Cardiac muscle cell (in vitro differentiated cells and primary cell): ENCODE results near the gene ITGB8. TPM values are rescaled to one million over a fixed set of nuclear protein-coding genes. Genes with fewer than 3 reads are reported as not detected.

Experiments
- DNase-seq, 2 donors: peaks; one replicate each; pipeline versions ENCODE4 v3.0.0 to v3.0.0-alpha.2; 2010 to 2017; ENCODE audit warnings: low read depth in 1 of 2, low spot score in 1 of 2
- H3K27ac ChIP-seq: fragments of 200-600 bp; sonication (generic); 2 replicates; pipeline ENCODE4 v1.5.1; 2016
- H3K27me3 ChIP-seq: fragments of 200-600 bp; sonication (generic); 2 replicates; pipeline ENCODE4 v1.6.0; 2016; ENCODE audit warnings: control low read depth
- H3K36me3 ChIP-seq: fragments of 200-600 bp; sonication (generic); 2 replicates; pipeline ENCODE4 v1.5.1; 2016; ENCODE audit warnings: control low read depth
- H3K4me1 ChIP-seq: fragments of 200-600 bp; sonication (generic); 2 replicates; pipeline ENCODE4 v1.8.1; 2017; ENCODE audit warnings: low read depth, mild to moderate bottlenecking, mixed run types
- H3K4me3 ChIP-seq: fragments of 200-600 bp; sonication (generic); 2 replicates; pipeline ENCODE4 v1.5.1; 2016; ENCODE audit warnings: mild to moderate bottlenecking
- H3K9me3 ChIP-seq: fragments of 200-600 bp; sonication (generic); 2 replicates; pipeline ENCODE4 v1.5.1; 2017; ENCODE audit warnings: low read depth, mild to moderate bottlenecking, control low read depth
- polyA plus RNA-seq: library from polyadenylated mRNA; unstranded; fragments of >200 nt; fragmentation: Nextera tagmentation; extraction: Ambion mirVana; gene quantifications from 2 replicates; pipeline ENCODE4 v1.2.1, GENCODE V29; 2016
- total RNA-seq: library from RNA; depleted of rRNA; stranded (reverse); fragments of >200 nt; gene quantifications from 2 replicates; pipeline ENCODE4 v1.2.3, GENCODE V29; 2016
- TF ChIP-seq, protein P1 (sequence below): IDR thresholded peaks from 2 replicates; pipeline ENCODE4 v1.5.1; 2012; ENCODE audit warnings: low read depth, mild to moderate bottlenecking, low read length

The ITGB8 gene
- total and polyA plus RNA-seq, 2 experiments from 2014 or later: 0.34 to 2.0 TPM

DNA sequence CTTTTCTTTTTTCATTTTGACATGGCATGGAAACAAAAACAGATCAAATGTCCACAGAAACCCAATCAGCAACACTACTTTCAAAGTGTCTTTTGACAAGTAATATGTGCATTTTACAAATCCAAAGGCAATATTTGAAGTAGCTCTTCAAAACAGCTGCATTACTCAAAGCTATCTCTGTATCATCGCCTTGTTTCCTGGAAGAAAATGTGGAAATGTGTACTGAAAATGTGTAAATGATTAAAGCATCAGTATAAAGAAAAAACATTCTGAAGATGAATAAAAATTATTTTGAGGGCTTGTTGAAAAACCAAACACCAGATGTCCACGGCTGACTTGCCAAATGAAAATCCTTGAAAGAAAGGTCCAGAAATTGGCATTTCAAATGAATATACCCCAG lies 16.5 kb upstream of the ITGB8 start:
- Histone ChIP-seq H3K9me3 (no peaks in the 10 kb centered on the region), H3K27me3 (no peaks in the 10 kb centered on the region), H3K4me1 (no peaks in the 10 kb centered on the region), H3K27ac (no peak overlapping the region), H3K36me3 (no peaks in the 10 kb centered on the region), H3K4me3 (no peak overlapping the region)
- no peak for DNase-seq
- TF ChIP-seq, protein P1, sequence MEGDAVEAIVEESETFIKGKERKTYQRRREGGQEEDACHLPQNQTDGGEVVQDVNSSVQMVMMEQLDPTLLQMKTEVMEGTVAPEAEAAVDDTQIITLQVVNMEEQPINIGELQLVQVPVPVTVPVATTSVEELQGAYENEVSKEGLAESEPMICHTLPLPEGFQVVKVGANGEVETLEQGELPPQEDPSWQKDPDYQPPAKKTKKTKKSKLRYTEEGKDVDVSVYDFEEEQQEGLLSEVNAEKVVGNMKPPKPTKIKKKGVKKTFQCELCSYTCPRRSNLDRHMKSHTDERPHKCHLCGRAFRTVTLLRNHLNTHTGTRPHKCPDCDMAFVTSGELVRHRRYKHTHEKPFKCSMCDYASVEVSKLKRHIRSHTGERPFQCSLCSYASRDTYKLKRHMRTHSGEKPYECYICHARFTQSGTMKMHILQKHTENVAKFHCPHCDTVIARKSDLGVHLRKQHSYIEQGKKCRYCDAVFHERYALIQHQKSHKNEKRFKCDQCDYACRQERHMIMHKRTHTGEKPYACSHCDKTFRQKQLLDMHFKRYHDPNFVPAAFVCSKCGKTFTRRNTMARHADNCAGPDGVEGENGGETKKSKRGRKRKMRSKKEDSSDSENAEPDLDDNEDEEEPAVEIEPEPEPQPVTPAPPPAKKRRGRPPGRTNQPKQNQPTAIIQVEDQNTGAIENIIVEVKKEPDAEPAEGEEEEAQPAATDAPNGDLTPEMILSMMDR: no peak

DNA sequence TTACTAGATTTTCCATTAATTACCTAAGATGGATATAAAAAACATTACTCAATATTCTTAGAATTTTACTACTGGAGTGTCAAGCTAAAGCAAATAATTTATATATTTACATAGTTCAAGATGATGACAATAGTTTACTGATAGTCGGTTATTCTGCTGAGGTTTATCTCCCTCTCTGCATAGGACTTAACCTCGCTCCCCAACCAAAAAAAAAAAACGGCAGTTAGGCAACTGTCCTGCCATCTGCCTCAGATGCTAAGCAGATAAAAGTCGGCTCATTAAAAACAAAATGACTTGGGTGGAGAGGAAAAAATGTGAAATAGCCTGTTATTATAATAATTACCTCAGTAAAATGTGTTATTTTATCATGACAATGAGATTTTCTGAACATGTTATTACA lies 14.0 kb upstream of the ITGB8 start:
- TF ChIP-seq, protein P1: no peak
- no peak overlapping the region for H3K4me3 ChIP-seq
- no peaks in the 10 kb centered on the region for H3K4me1 ChIP-seq

DNA sequence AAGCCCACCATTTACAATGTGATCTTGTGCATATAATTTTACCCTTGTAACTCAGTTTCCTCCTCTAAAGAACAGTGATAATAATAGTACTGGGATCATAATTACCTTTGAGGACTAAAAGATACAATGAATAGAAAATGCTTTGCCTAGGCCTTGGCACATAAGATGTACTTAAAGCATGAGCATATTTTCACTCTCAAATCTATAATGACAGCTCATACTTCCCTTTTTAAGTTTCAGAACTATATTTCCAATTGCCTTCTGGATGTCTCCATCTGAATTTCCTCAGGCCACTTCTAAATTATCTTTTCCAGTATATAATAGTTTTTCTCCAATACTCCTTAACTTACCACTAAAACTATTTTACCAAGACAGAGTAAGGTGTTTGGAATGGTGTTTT lies 13.3 kb upstream of the ITGB8 start:
- Histone ChIP-seq H3K4me1 (no peaks in the 10 kb centered on the region), H3K36me3 (no peaks in the 10 kb centered on the region), H3K27ac (no peak overlapping the region), H3K4me3 (no peak overlapping the region), H3K27me3 (no peaks in the 10 kb centered on the region), H3K9me3 (no peaks in the 10 kb centered on the region)
- TF ChIP-seq, protein P1: no peak
- DNase-seq: no peak

More for the DNA sequence above, 14.0 kb upstream of the ITGB8 start:
- no peak overlapping the region for H3K27ac ChIP-seq
- no peaks in the 10 kb centered on the region for H3K36me3 ChIP-seq
- no peaks in the 10 kb centered on the region for H3K27me3 ChIP-seq
- no peak for DNase-seq
- no peaks in the 10 kb centered on the region for H3K9me3 ChIP-seq

DNA sequence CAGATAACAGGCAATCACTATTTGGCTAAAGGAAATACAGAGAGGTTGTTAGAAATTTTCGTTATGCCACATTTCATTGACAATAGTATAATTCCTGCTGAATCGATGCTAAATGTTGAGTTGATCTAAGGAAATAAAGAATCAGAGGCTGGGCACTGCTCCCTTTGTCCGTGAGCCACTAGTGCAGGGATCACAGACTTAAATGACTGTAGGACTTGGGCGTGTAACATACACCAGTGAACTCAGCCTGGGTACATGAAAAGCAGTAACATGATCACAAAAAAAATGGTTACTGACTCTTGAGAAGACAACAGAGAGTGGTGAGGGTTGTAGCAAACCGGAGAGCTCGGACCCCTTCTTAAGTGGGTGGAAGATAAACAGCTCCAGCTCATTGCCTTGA lies 11.8 kb upstream of the ITGB8 start:
- no peak overlapping the region for H3K27ac ChIP-seq

DNA sequence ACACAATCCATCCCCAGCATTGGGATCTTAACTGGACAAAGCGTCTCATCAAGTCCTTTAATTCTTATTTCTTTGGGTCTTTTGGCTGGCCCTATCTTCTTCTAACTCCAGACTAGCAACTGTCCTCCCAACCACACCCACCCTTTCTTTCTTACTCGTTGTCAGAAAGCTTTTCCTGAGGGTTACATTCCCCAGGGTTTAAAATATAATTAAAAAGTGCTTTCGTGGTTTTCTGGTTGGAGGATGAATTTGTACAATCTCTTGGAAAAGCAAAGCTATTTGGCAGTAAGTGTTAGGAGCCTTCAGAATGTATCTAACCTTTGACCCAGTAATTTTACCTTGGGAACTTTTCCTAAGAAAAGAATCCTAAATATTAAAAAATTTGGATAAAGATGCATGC lies 10.4 kb upstream of the ITGB8 start:
- Histone ChIP-seq H3K27me3 (no peaks in the 10 kb centered on the region), H3K9me3 (no peaks in the 10 kb centered on the region), H3K4me1 (no peaks in the 10 kb centered on the region), H3K36me3 (no peaks in the 10 kb centered on the region), H3K27ac (no peak overlapping the region), H3K4me3 (no peak overlapping the region)
- no peak for DNase-seq
- TF ChIP-seq, protein P1: no peak

More for the DNA sequence above, 11.8 kb upstream of the ITGB8 start:
- no peaks in the 10 kb centered on the region for H3K27me3 ChIP-seq
- no peaks in the 10 kb centered on the region for H3K9me3 ChIP-seq
- DNase-seq: no peak
- no peaks in the 10 kb centered on the region for H3K4me1 ChIP-seq
- no peak overlapping the region for H3K4me3 ChIP-seq
- TF ChIP-seq, protein P1: no peak
- no peaks in the 10 kb centered on the region for H3K36me3 ChIP-seq

DNA sequence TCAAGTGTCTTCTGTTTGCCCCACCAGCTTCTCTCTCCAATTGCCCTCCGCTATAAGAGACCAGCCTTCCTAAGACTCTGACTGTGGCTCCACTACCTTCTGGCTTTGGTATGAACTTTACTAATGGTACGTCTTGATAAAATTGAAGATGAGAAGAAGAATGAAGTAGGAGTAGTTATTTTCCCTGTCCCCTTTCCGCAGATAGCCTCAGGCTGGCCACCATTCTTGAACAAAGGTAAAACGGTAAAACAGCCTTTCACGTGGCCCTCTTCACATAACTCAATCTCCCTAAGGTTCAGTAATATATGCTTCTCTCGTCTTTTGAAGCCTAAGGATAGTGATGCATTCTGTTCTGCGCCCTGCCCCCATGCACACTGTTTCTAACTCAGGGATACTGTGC lies 9.9 kb upstream of the ITGB8 start:
- no peaks in the 10 kb centered on the region for H3K9me3 ChIP-seq
- no peaks in the 10 kb centered on the region for H3K36me3 ChIP-seq
- no peak for DNase-seq
- no peak overlapping the region for H3K4me3 ChIP-seq
- no peaks in the 10 kb centered on the region for H3K4me1 ChIP-seq
- TF ChIP-seq, protein P1: no peak
- H3K27me3 ChIP-seq: no peaks in the 10 kb centered on the region
- H3K27ac ChIP-seq: no peak overlapping the region
